HG02885 (cell line): ENCODE measurements around the gene PDGFA.
A peak's percentile ranks its signal among the peaks of the same experiment; 100 is the strongest.

Experiments
- ATAC-seq: cut with Tn5 transposase; IDR thresholded peaks from one replicate; pipeline ENCODE4 v1.9.1; 2021; ENCODE audit warnings: mild to moderate bottlenecking; ENCODE audit not compliant: unreplicated experiment, poor library complexity

The PDGFA gene

GRCh38 chr7:538764-539685, 19.4 kb upstream of the PDGFA start:
- no peak for ATAC-seq

DNA sequence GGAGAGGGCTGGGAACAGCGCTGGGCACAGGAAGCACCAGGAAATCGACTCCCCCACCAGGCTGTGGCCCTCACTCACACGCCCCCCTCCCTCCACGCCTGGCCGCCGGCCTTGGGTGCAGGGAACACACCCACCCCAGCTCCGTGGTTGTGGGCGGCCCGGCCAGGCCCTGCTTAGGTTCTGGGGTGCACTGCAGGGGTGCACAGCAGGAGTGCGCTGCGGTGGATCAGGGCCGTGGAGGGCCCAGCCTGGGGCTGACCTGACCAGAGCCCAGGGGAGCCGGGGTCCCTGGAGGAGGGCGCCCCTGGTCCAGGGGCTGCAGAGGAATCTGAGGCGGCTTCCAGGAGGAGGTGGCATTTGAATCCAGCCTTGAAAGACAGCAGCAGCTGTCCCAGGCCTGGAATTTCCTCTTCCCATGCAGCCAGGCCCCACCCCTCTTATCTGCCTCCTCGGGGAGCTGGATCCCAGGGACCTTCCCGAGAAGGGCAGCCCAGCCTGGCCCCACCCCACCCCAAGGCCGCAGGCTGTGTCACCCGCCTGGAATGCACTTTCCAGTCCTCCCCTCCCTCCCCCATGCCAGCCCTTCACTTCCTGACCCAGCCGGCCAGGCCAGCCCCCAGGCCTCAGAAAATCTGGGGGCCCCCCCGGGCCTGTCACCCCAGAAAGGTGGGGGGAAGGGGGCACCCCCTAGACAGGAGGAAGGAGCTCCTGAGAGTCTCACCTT, 18.4 kb upstream of the PDGFA start:
- no peak for ATAC-seq

GRCh38 chr7:536231-536630, 16.6 kb upstream of the PDGFA start:
- ATAC-seq: no peak

- ATAC-seq: no peak
Observed at GRCh38 chr7:534959-535358, 15.3 kb upstream of the PDGFA start.

DNA sequence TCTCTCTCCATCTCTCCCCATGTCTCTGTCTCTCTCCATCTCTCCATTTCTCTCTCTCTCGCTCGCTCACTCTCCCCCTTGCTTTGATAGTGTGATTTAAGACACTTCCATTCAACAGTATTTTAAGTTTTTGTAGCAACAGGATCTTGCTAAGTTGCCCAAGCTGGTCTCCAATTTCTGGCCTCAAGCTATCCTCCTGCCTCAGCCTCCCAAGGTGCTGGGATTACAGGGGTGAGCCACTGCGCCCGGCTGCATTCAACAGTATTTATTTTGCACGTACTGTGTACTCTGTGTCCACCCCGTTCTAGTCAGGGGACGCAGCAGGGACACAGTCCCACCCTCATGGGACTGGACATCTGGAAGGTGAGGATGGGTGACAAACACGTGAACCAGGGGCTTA, 14.4 kb upstream of the PDGFA start:
- no peak for ATAC-seq

- no peak for ATAC-seq
Observed at GRCh38 chr7:533266-533665, 13.6 kb upstream of the PDGFA start.

- ATAC-seq: no peak
Observed at GRCh38 chr7:532379-533143, 12.9 kb upstream of the PDGFA start.

DNA sequence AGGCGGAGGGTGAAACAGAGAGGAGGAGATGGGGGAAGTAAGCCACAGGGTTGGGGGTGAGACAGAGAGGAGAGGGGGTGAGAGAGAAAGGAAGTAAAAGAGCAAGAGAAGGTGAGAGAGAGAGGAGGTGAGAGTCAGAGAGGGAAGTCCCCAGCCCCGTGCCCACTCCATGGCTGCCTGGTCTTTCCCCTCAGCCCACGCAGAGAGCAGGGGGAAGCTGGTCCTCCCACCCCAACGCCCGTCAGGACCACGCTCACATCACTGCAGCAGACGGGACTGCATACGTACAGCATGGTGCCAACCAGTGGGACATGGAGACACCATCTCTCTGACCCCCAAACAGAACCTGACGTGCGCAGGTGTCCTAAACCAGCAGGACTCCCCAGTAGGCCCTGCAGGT, 12.1 kb upstream of the PDGFA start:
- ATAC-seq: no peak

- no peak for ATAC-seq
Observed at GRCh38 chr7:528451-528850, 8.8 kb upstream of the PDGFA start.

DNA sequence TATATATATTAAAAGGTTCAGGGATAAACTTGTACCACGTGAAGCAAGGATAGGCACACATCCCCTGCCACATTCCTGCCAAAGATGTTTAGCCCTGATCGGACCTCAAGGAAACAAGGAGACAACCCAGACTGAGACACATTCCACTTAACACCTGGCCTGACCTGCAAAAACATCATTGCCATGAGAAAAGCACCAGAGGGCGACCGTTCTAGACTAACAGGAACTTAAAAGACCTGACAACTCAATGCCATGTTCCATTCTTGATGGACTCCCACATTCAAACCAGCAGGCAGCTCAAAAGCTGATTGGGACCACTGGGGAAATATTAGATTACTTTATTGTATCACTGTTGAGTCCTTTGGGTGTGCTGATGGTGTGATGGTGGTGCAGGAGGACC, 8.1 kb upstream of the PDGFA start:
- no peak for ATAC-seq

DNA sequence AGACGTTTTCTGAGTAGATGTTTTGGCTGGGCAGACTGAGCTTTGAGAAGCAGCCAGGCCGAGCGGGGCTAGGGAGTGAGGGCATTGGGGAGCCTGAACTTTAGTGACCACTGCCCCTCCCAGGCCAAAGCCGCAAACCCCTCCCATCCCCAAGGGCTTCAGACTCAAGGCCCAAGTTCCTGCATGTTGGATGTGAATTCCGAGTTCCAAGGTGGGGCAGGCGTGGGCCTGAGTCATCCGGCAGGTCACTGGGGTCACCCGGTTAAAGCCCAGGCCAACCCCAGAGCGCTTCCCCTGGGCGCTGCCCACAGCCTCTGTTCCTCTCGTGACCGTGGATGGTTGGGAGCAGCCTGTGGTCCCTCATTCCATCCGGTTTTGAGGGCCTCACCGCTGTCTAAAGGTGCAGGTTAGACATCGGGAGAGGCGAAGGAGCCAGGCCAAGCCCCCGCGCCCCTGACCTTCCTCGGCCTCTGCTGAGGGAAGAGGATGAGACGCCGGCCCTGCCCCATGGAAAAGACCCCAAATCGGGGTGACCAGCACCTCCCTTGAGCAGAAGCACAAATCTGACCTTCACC, 6.9 kb upstream of the PDGFA start:
- ATAC-seq: no peak

DNA sequence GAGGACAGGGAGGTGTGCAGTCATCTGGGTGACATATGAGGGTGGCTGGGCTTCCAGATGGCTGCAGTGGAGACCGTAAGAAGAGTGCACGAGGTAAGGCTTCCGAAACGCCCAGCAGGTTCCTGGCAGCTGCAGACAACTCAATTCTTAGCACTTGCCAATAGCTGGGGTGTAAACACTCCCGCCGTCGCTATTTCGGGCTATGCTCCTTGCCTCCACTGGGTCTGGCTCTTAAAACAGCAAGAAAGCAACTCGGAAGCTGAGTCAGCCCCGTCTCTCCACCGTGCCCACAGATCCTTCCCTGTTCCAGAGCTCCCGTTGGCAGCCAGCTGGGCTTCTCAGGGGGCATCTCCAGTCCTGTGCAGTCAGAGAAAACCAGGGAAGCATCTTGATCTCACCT, 6.1 kb upstream of the PDGFA start:
- no peak for ATAC-seq

- no peak for ATAC-seq
Observed at GRCh38 chr7:524800-525199, 5.2 kb upstream of the PDGFA start.

GRCh38 chr7:523347-524336, 4.0 kb upstream of the PDGFA start:
- ATAC-seq: no peak

GRCh38 chr7:522951-523314, 3.3 kb upstream of the PDGFA start:
- no peak for ATAC-seq

GRCh38 chr7:522071-522950, 2.7 kb upstream of the PDGFA start:
- ATAC-seq: peak; percentile 44

DNA sequence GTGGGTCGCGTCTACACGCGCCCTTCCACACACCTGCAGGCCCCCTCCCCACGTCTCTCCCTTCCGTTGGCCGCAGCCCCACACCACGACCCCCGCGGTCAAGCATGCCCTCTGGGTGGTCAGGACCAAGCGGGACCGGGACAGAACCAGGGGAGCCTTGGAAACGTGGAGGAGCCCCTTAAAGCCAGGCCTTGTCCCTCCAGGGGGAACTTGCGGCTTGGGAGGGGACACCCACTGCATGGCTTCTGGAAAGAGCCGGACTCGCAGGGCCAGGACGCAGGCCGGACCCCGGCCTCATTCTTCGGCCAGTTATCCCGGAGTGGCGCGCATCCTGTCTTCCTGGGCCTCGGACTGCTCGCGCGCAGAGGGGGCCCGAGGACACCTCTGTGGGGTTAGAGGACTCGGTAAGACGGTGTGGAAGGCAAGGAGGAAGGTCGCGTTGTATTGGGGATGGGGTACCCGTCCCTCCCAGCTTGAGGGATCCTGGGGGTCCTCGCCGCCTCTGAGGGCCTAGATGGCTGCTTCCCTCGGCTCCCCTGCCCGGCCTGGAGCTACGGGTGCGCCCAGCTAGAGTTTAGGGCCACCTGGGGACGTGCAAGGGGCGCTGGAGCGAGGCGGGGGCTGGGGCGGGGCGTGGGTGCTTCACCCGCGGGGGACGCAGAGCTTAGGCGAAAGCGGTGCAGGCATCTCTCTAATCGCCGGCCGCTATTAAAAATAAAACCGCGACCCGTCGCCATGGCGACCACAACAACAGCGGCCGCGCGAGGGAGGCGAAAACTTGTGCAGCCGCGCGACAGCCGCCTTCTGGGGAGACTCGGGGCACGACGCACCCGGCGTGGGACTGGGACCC, 1.8 kb upstream of the PDGFA start:
- no peak for ATAC-seq
